Esophagus muscularis mucosa (tissue), 4 donors: ENCODE measurements around the gene CD1C. TPM values are rescaled to one million over a fixed set of nuclear protein-coding genes. Genes with fewer than 3 reads are reported as not detected.

ENCODE experiments used
- DNase-seq: peaks from one replicate; pipeline ENCODE4 v3.0.0-alpha.2; 2017; ENCODE audit errors: extremely low spot score
- H3K27ac ChIP-seq, 4 donors: fragments of 200-600 bp; sonication (generic); replicated peaks in 1 of 4; 1 replicate in 3 of 4; 2 replicates in 1 of 4; pipeline ENCODE4 v1.5.1; 2016 to 2019; ENCODE audit warnings: mild to moderate bottlenecking in 1 of 4
- H3K27me3 ChIP-seq, 4 donors: fragments of 200-600 bp; sonication (generic); one replicate each; pipeline versions ENCODE4 v1.5.1 to v1.6.0; 2016 to 2019
- H3K36me3 ChIP-seq, 4 donors: fragments of 200-600 bp; sonication (generic); one replicate each; pipeline ENCODE4 v1.5.1; 2016 to 2019
- H3K4me1 ChIP-seq, 4 donors: fragments of 200-600 bp; sonication (generic); one replicate each; pipeline ENCODE4 v1.5.1; 2016 to 2019
- H3K4me3 ChIP-seq, 4 donors: fragments of 200-600 bp; sonication (generic); 1 replicate in 2 of 4; 2 replicates in 2 of 4; pipeline ENCODE4 v1.5.1; 2016 to 2019; ENCODE audit warnings: mild to moderate bottlenecking in 4 of 4, moderate library complexity in 1 of 4
- H3K9me3 ChIP-seq, 4 donors: fragments of 200-600 bp; sonication (generic); 1 replicate in 3 of 4; 2 replicates in 1 of 4; pipeline ENCODE4 v1.5.1; 2016 to 2019
- EP300 ChIP-seq: sonication (generic); formaldehyde crosslinking; IDR thresholded peaks from one replicate; pipeline ENCODE4 v1.6.1; 2017; ENCODE audit warnings: antibody characterized with exemption
- POLR2A ChIP-seq: fragments of 450-650 bp; IDR thresholded peaks from one replicate; pipeline ENCODE4 v1.6.1; 2017; ENCODE audit warnings: antibody characterized with exemption, moderate library complexity, mild to moderate bottlenecking, low read depth
- POLR2AphosphoS5 ChIP-seq, 2 donors: sonication (generic); formaldehyde crosslinking; IDR thresholded peaks; one replicate each; pipeline ENCODE4 v1.6.1; 2017; ENCODE audit warnings: antibody characterized with exemption in 2 of 2
- WGBS: methylation state at CpG from one replicate; pipeline ENCODE4 v1.1.5; 2018; 5-methylcytosine and 5-hydroxymethylcytosine counted together
- intact Hi-C: fragments of 100-400 bp; cut with DNase I; formaldehyde crosslinking; loops from one replicate; pipeline ENCODE4 v1.15.1; 2023
- total RNA-seq, 4 donors: library from RNA; depleted of rRNA; stranded (reverse); fragments of >200 nt; gene quantifications; one replicate each; pipeline versions ENCODE4 v1.1.0 to v1.2.1, GENCODE V29; 2016
- TF ChIP-seq, protein P1 (sequence below), 3 experiments: fragments of 200-600 bp in 2 of 3; fragments of 450-650 bp in 1 of 3; sonication (generic) in 2 of 3; IDR thresholded peaks; one replicate each; pipeline ENCODE4 v1.5.1; 2017 to 2019; ENCODE audit warnings: antibody characterized with exemption in 3 of 3, mild to moderate bottlenecking in 2 of 3, moderate library complexity in 1 of 3

The CD1C gene
- total RNA-seq, 4 donors from 2014 or later = 0.69 to 1.2 TPM; not detected in 2

DNA sequence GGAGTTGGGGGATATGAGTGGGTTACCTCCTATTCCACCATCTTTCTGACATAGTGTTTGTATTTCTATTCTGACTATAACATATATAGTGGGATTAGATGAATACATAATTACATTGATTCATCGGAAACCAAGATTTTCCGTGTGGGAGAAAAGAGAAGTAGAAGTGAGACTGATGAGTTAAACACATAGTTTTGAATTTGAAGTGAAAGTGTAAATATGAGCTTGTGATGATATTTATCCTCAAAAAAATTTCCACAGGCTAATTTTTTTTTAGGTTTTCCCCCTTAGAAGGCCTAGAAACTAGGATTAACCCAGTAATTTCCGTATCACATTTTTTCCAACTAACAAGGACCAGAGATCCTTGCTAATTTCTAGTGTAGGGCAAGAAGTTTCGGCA, 34.7 kb downstream of the CD1C start:
- 73% methylated on average over 4 of the region's 4 CpGs for WGBS

DNA sequence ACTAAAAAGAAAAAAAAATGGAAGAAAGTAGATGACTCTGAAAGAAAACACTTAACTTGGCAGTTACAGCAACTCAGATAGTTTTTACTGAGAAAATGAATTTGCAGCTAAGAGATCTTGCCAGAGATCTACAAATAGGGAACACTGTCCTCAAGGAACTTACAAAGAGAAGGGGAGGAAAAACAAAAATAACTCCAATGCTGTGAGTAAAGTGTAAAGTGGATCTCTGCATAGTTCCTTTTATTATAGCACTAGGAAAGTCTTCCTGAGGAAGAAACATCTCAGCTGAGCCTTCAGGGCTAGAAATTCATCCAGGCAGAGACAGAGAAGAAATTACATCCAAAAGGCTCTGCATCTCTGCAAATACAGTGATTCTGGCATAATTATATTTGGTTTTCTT, 37.8 kb downstream of the CD1C start:
- Histone ChIP-seq H3K4me1 (no peaks in the 10 kb centered on the region), H3K9me3 (peaks cover 0 to 14% (median 3%) of the 10 kb centered on the region in 4 donors), H3K27ac (no peak overlapping the region), H3K4me3 (no peak overlapping the region), H3K27me3 (no peaks in the 10 kb centered on the region), H3K36me3 (no peaks in the 10 kb centered on the region)
- DNase-seq = no peak
- intact Hi-C loops = no loop called here
- TF ChIP-seq EP300 (no peak), POLR2AphosphoS5 (IDR thresholded peaks at IDR 0.05) (no peak), POLR2A (no peak)
- TF ChIP-seq, protein P1, sequence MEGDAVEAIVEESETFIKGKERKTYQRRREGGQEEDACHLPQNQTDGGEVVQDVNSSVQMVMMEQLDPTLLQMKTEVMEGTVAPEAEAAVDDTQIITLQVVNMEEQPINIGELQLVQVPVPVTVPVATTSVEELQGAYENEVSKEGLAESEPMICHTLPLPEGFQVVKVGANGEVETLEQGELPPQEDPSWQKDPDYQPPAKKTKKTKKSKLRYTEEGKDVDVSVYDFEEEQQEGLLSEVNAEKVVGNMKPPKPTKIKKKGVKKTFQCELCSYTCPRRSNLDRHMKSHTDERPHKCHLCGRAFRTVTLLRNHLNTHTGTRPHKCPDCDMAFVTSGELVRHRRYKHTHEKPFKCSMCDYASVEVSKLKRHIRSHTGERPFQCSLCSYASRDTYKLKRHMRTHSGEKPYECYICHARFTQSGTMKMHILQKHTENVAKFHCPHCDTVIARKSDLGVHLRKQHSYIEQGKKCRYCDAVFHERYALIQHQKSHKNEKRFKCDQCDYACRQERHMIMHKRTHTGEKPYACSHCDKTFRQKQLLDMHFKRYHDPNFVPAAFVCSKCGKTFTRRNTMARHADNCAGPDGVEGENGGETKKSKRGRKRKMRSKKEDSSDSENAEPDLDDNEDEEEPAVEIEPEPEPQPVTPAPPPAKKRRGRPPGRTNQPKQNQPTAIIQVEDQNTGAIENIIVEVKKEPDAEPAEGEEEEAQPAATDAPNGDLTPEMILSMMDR (IDR thresholded peaks at IDR 0.05) = no peak

More for the DNA sequence above, 34.7 kb downstream of the CD1C start:
- intact Hi-C loops = no loop called here
- no peaks in the 10 kb centered on the region for H3K4me1 ChIP-seq
- no peaks in the 10 kb centered on the region for H3K27me3 ChIP-seq
- peaks cover 0 to 14% (median 3%) of the 10 kb centered on the region in 4 donors for H3K9me3 ChIP-seq
- no peak for DNase-seq
- no peak overlapping the region for H3K27ac ChIP-seq
- no peaks in the 10 kb centered on the region for H3K36me3 ChIP-seq
- H3K4me3 ChIP-seq = no peak overlapping the region
- no peak for TF ChIP-seq EP300
- no peak for TF ChIP-seq POLR2AphosphoS5 (IDR thresholded peaks at IDR 0.05)
- TF ChIP-seq, protein P1 (IDR thresholded peaks at IDR 0.05) = no peak
- no peak for TF ChIP-seq POLR2A

DNA sequence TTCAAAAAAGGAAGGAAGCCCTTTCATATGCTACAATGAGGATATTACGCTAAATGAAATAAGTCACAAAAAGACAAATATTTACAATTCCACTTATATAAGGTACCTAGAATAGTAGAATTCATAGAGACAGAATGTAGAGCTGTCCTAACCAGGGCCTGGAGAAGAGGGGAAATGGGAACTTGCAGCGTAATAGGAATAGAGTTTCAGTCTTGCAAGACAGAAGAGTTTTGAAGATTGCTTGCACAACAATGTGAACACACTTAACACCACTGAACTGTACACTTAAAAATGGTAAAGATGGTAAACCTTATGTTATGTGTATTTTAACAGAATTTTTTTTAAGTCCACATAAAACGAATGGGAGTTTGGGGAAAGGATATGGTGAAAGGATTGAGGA, 38.7 kb downstream of the CD1C start:
- Histone ChIP-seq H3K27me3 (no peaks in the 10 kb centered on the region), H3K36me3 (no peaks in the 10 kb centered on the region), H3K9me3 (peaks cover 0 to 10% (median 2%) of the 10 kb centered on the region in 4 donors), H3K4me3 (no peak overlapping the region), H3K27ac (no peak overlapping the region), H3K4me1 (no peaks in the 10 kb centered on the region)
- TF ChIP-seq EP300 (no peak), POLR2A (no peak), POLR2AphosphoS5 (IDR thresholded peaks at IDR 0.05) (no peak)
- TF ChIP-seq, protein P1 (IDR thresholded peaks at IDR 0.05) = no peak
- no peak for DNase-seq
- 82% methylated on average over 3 of the region's 3 CpGs for WGBS
- intact Hi-C loops = no loop called here

DNA sequence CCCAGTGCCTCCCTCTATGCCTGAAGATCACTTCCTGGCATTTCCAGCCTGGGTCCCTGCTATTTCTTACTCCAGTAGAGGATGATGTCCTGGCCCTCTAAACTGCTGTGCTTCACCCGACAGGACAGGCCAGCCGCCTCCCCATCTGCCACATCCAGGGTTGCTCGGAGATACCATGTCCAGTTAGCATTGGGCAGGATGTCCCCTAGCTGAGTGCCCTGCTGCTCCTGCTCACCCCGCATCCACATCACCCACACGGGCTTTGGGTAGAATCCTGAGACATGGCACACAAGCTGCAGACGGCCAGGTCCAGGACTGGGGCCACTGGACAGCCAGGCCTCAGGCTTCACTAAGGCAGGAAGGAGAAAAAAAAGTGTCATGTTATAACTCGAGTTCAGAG, 39.6 kb downstream of the CD1C start:
- H3K27me3 ChIP-seq = no peaks in the 10 kb centered on the region
- H3K4me3 ChIP-seq = no peak overlapping the region
- intact Hi-C loops = no loop called here
- H3K9me3 ChIP-seq = peaks cover 0 to under 1% (median 0%) of the 10 kb centered on the region in 4 donors
- no peaks in the 10 kb centered on the region for H3K4me1 ChIP-seq
- TF ChIP-seq POLR2A = no peak
- TF ChIP-seq EP300 = no peak
- TF ChIP-seq, protein P1 (IDR thresholded peaks at IDR 0.05) = no peak
- TF ChIP-seq POLR2AphosphoS5 (IDR thresholded peaks at IDR 0.05) = no peak
- H3K27ac ChIP-seq = no peak overlapping the region
- 86% methylated on average over 7 of the region's 7 CpGs for WGBS
- H3K36me3 ChIP-seq = no peaks in the 10 kb centered on the region
- DNase-seq = no peak

DNA sequence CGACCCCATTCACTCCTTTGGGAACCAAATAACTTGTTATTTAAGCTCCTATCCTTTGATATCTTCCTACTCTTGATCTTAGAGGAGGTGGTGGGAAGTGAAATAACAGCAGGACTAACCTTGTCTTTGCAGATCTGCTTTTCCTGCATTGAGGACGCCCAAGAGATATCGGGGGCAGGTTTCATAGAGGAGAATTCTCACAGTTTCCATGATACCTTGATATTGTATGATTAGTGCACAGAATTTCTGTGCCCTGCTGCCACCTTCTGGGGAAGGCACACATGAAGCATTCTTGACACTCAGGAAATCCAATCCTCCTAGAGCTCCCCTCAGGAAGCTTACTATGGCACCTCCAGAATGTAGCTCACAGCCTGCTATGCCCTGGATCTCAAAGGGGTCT, 40.0 kb downstream of the CD1C start:
- intact Hi-C loops = no loop called here
- Histone ChIP-seq H3K4me1 (no peaks in the 10 kb centered on the region), H3K4me3 (no peak overlapping the region), H3K27ac (no peak overlapping the region), H3K9me3 (no peaks in the 10 kb centered on the region), H3K27me3 (no peaks in the 10 kb centered on the region), H3K36me3 (no peaks in the 10 kb centered on the region)
- 82% methylated on average over 3 of the region's 3 CpGs for WGBS
- no peak for DNase-seq
- TF ChIP-seq, protein P1 (IDR thresholded peaks at IDR 0.05) = no peak
- TF ChIP-seq EP300 = no peak
- no peak for TF ChIP-seq POLR2A
- TF ChIP-seq POLR2AphosphoS5 (IDR thresholded peaks at IDR 0.05) = no peak
